GM18511 (cell line): Measurements from ENCODE around the gene CTRB2.

Experiments used
- ATAC-seq: cut with Tn5 transposase; IDR thresholded peaks from one replicate; pipeline ENCODE4 v1.9.1; 2021; ENCODE audit warnings: mild to moderate bottlenecking, moderate library complexity; ENCODE audit not compliant: unreplicated experiment

Gene CTRB2

DNA sequence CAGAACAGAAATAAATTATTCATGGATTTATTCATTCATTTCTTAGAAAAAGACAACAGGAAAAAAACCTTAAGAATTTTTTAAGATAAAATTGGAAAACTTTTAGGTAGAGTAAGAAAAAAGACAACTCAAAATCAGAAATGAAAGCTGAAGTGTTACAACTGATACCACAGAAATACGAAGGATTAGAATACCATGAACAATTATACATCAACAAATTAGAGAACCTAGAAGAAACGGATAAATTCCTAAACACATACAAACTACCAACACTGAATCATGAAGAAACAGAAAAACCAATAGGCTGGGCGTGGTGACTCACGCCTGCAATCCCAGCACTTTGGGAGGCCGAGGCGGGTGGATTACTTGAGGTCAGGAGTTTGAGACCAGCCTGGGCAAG, 27.8 kb downstream of the CTRB2 start:
- ATAC-seq, result no peak

DNA sequence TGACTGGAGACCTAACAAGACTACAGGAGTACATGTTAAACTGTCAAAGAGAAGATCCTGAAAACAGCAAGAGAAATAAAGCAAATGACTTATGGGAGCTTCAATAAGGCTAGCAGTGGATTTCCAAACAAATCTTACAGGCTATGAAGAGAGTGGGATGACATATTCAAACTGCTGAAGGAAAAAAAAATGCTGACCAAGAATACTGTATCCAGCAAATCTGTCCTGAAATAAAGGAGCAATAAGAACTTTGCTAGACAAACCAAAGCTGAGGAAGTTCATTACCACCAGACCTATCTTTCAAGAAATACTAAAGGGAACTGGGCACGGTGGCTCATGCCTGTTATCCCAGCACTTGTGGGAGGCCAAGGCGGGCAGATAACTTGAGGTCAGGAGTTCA, 30.0 kb downstream of the CTRB2 start:
- no peak for ATAC-seq

DNA sequence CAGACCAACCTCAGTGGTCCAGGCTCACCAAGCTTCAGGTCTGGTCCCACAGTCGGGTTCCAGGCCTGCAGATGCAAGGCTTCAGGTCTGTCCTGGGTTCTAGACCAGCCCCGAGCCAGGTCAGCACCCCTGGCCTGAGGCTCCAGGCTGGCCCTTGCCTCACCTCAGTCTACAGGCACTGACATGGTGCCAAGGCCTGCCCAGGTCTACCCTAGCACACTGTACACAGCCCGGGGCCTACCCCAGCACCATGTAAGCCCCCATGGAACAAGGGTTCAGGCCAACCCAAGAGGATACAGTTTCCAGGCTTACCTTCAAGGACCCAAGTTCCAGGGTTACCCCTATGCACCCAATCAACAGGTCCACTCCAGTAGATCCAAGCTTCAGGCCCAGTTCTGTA, 31.9 kb downstream of the CTRB2 start:
- no peak for ATAC-seq

DNA sequence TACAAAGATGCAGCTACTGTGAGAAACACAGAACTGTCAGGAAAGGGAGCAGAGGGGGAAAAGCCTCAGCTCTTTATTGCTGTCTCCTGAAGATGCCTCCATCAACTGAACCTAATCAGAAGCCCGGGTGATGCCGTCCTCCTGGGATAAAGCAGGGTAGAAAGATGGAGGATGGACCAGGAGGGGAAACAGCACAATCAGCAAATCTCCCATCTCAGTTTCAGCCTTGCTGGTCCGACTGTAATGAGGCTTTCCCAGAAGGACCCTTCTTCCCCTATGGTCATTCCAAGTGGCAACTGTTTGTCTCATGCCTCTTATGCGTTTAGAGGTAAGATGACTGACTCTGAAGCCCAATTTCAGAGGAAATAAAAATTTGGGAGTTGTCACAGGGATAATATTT, 34.4 kb downstream of the CTRB2 start:
- no peak for ATAC-seq

DNA sequence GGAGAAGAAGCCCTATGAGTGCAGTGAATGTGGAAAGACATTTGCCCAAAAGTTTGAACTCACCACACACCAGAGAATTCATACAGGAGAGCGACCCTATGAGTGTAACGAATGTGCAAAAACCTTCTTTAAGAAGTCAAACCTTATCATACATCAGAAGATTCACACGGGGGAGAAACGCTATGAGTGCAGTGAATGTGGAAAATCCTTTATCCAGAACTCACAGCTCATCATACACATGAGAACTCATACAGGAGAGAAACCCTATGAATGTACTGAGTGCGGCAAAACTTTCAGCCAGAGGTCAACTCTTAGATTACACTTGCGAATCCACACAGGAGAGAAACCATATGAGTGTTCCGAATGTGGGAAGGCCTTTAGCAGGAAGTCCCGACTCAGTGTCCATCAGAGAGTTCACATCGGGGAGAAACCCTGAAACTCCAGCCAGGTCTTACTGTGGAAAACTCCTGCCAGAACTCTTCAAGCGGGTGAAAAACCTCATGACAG, 37.0 kb downstream of the CTRB2 start:
- ATAC-seq, result no peak

DNA sequence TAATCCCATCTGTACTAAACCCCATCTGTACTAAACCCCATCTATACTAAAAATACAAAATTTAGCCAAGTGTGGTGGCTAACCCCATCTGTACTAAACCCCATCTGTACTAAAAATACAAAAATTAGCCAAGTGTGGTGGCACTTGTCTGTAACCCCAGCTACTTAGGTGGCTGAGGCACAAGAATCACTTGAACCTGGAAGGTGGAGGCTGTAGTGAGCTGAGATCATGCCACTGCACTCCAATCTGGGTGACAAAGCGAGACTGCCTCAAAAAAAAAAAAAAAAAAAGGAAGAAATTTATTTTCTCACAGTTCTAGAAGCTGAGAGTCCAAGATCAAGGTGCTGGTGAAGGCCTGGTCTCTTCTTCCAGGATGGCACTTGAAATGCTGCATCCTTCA, 46.6 kb downstream of the CTRB2 start:
- ATAC-seq, result no peak
